T-helper 2 cell (primary cell): ENCODE measurements around the gene PHC2.

Source experiments
- DNase-seq, 5 experiments: peaks; one replicate each; pipeline versions ENCODE4 v3.0.0 to v3.0.0-alpha.2; 2012 to 2022
- total RNA-seq, 2 donors: gene quantifications; one replicate each; lab custom pipeline; 2026; lab: John Stamatoyannopoulos, UW

Gene PHC2
- total RNA-seq, result 35.4 to 37.1 reads per million in 2 donors

GRCh38 chr1:33430692-33431593 lies at the start of gene PHC2:
Gene PHC2 (minus strand): TSS chr1:33431095. CDS start chr1:33375539, 55,556 bp downstream.
- peak; percentile 58 to 94 (median 85) for DNase-seq

DNA sequence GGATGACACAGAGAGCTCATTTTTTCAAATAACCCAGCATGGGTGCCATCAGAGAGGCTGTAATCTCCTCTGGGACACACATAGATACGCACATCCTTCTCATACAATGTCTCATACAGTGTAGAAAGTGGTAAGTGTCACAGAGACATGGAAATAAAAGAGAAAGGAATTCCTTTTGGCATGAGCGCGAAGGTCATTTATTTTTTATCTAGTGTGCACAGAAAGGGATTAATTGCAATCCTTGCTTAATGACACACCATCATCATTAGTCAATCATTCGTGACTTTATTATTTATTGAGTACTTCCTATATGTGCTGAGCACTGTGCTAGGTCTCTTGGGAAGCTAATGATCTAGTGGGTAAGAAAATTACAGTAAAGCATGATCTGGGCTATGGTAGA lies 46.6 kb upstream of the PHC2 start:
- no peak for DNase-seq

- no peak for DNase-seq
These were observed 43.0 kb upstream of the PHC2 start for GRCh38 chr1:33473900-33474299.

- peak; percentile 28 to 95 (median 74) for DNase-seq
These were observed 41.5 kb upstream of the PHC2 start, which contains the start of gene ZSCAN20 for GRCh38 chr1:33472269-33472980. Gene ZSCAN20 (plus strand): TSS chr1:33472645. CDS start chr1:33479289, 6,644 bp downstream.

DNA sequence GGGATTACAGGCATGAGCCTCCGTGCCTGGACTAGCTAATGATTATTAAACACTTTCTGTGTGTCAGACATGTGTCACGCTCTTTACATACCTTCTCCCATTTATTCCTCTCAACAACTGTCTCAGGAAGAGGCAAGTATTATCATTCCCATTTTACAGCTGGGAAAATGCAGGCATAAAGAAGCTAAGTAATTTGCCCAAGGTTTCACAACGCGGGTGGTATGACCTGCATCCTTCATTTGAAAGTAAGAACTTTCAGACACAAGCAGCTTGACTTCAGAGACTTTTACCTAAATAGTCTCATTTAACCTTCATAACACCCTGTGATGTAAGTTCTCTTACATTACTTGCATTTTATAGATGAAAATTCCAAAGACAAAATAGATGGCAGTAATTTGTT lies 40.5 kb upstream of the PHC2 start:
- DNase-seq, result no peak

DNA sequence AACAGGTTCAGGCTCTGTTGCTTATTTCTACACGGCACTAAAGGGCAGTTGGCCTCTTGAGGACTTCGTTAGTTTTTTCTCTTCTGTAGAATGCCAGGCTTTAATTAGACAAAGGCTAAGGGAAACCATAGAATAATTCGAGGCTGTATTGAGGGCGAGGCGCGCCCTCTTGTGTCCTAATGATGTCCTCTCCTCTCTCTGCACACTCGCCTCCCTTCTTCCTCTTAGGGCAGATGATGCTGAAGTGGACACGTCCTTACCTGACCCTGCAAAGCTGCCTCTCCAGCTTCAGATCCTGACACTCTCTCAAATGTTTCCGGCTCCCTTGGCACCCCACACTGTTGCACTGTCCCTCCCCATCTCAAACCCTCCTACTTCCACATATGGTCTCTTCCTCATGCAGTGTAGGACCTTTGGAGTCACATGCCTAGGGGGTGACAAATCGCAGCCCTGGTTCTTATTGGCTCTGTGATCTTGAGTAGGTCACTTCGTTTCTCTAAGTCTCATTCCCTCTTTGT lies 39.7 kb upstream of the PHC2 start:
- peak in 4 of 5 experiments; percentile 15 to 68 (median 27) for DNase-seq

GRCh38 chr1:33469691-33470090 lies 38.8 kb upstream of the PHC2 start:
- no peak for DNase-seq

GRCh38 chr1:33468967-33469366 lies 38.1 kb upstream of the PHC2 start:
- DNase-seq, result no peak

GRCh38 chr1:33468531-33468930 lies 37.6 kb upstream of the PHC2 start:
- no peak for DNase-seq

DNA sequence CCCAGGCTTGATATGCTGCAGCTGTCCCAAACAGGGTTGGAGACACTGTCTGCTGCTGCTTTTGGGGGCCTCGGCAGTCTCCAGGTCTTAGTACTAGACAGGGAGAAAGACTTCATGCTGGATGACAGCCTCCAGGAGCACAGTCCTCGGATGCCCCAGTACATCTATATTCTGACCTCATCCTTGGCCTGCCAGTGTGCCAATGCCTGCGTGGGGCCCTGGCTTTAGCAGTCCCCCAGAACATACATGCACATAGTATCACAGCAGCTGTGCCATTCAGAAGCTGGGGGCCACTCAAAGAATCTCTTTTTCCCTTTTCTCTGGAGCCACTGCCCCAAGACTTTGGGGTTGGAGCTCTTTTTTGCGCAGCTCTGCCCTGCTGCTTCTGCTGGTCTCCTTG lies 37.1 kb upstream of the PHC2 start:
- no peak for DNase-seq

DNA sequence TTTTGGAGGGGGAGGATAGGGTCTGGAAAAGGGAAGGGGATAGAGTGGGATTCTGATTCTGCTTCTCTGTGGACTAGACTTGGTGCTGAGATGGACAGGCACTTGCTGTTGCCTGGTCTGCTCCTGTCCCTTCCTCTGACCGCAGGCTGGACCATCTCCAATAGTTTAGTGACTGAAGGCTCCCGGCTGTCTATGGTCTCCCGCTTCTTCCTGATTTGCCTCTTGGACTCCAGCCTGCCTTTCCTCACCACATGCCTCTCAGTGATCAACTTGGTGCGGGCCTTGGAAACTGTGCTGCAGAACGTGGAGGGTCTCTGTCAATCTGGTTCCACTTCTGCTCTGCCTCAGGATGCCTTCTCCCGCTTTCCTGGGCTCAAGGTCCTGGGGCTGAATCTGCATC lies 35.3 kb upstream of the PHC2 start:
- no peak for DNase-seq

DNA sequence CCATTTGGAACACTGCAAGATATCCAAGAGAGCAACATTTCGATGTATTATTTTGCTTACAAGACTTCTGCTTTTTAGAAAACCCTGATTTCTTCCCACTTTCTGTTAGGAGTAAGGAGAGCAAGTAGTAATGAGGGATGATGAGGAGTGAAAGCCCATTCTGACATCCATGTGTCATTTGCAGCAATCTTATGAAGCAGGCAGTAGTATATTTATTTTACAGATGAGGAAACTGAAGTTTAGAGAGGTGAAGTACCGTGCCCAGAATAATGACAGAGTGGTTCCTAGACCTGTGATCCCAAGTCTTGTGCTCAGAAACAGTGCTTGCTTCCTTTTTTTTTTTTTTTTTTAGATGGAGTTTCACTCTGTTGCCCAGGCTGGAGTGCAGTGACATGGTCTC lies 34.4 kb upstream of the PHC2 start:
- DNase-seq, result no peak

- DNase-seq, result no peak
These were observed 33.7 kb upstream of the PHC2 start for GRCh38 chr1:33464552-33464951.

- no peak for DNase-seq
These were observed 31.7 kb upstream of the PHC2 start for GRCh38 chr1:33462405-33463164.

DNA sequence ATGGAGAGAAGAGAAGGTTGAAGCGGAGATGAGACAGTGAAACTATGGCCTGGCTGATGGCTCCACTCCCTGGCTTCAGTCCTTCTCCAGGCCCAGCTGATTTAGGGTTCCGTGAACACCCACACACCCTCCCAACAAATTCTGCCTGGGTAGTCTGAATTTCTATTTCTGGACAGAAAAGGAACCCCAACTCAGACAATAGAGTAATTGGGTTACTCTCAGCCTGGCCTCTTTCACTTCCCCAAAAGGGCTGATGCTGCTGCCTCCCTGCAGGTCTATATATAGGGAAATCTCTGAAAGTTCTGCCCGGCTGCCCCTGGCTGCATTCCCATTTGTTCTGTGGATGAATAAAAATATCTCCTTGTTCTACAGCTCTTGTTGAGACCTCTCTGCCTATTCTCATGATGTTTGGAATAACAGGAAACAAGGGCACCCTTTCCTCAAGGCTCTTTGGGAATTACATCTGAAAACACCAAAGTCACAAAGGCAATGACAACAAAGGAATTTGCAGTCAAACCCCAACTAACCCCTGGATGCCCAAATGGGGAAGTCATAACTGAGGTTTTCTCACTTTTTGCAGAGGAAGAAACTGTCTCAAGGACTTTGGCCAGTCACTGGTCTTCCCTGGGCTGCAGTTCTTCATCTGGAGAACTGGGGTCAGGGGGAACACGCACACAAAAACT lies 30.2 kb upstream of the PHC2 start:
- no peak for DNase-seq

GRCh38 chr1:33460144-33460543 lies 29.2 kb upstream of the PHC2 start:
- no peak for DNase-seq

GRCh38 chr1:33459691-33460090 lies 28.8 kb upstream of the PHC2 start:
- DNase-seq, result no peak

GRCh38 chr1:33456502-33456886 lies 25.6 kb upstream of the PHC2 start:
- DNase-seq, result no peak

GRCh38 chr1:33455539-33456501 lies 24.9 kb upstream of the PHC2 start:
- peak in 2 of 5 experiments; percentile 13 to 69 for DNase-seq

DNA sequence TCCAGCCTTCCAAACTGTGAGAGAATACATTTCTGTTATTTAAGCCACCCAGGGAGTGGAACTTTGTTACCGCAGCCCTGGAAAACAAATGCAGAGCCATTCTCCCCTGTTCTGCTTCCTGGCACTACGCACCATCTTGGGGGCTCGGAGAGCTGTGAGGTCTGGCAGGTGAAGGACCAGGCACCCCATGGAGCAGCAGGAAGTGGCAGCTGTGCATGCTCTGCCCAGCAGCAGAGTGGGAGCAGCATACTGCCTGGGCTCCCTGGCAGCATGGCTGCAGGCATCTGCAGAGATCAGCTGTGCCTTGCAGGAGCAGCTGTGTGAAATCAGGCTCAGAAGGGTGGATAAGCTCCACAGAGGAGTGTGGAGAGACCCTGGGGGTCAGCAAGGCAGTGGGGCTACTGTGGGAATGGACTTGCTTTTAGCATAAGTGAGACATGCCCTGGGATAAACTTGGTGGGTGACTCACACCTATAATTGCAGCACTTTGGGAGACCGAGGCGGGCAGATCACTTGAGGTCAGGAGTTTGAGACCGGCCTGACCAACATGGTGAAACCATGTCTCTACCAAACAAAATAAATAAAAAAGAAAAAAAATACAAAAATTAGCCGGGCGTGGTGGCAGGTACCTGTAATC lies 23.9 kb upstream of the PHC2 start:
- DNase-seq, result no peak
